Thyroid gland (tissue), 4 donors: Measurements from ENCODE around the gene TAX1BP3. TPM values are rescaled to one million over a fixed set of nuclear protein-coding genes. Genes with fewer than 3 reads are reported as not detected.

Experiments
- DNase-seq, 2 donors: peaks; one replicate each; pipeline ENCODE4 v3.0.0-alpha.2; 2019
- H3K27ac ChIP-seq, 3 donors: fragments of 200-600 bp; sonication (generic); 1 replicate in 2 of 3; 2 replicates in 1 of 3; pipeline ENCODE4 v1.5.1; 2016 to 2019; ENCODE audit warnings: mild to moderate bottlenecking in 1 of 3, moderate library complexity in 1 of 3
- H3K27me3 ChIP-seq: fragments of 200-600 bp; sonication (generic); one replicate; pipeline ENCODE4 v1.5.1; 2019
- H3K36me3 ChIP-seq, 2 donors: fragments of 200-600 bp; sonication (generic); one replicate each; pipeline ENCODE4 v1.5.1; 2016 to 2019
- H3K4me1 ChIP-seq, 2 donors: fragments of 200-600 bp; sonication (generic); one replicate each; pipeline ENCODE4 v1.5.1; 2017 to 2019
- H3K4me3 ChIP-seq, 3 donors: fragments of 200-600 bp; sonication (generic); replicated peaks in 1 of 3; 1 replicate in 2 of 3; 2 replicates in 1 of 3; pipeline ENCODE4 v1.5.1; 2016; ENCODE audit warnings: mild to moderate bottlenecking in 1 of 3
- H3K9me3 ChIP-seq: fragments of 200-600 bp; sonication (generic); one replicate; pipeline ENCODE4 v1.5.1; 2017
- POLR2A ChIP-seq, 2 donors: fragments of 450-650 bp; IDR thresholded peaks; one replicate each; pipeline ENCODE4 v1.6.1; 2017; ENCODE audit warnings: antibody characterized with exemption in 2 of 2, mild to moderate bottlenecking in 2 of 2, moderate library complexity in 1 of 2
- WGBS, 2 donors: methylation state at CpG; one replicate each; pipeline ENCODE4 v1.1.5; 2017; 5-methylcytosine and 5-hydroxymethylcytosine counted together
- intact Hi-C: fragments of 100-400 bp; cut with DNase I; formaldehyde crosslinking; loops from one replicate; pipeline ENCODE4 v1.15.1; 2023
- total RNA-seq, 4 donors: library from RNA; depleted of rRNA; stranded (reverse); fragments of >200 nt; gene quantifications; one replicate each; pipeline ENCODE4 v1.2.3, GENCODE V29; 2016
- TF ChIP-seq, protein P1 (sequence below), 6 experiments: fragments of 200-600 bp in 3 of 6; fragments of 450-650 bp in 3 of 6; sonication (generic) in 3 of 6; IDR thresholded peaks; one replicate each; pipeline ENCODE4 v1.5.1; 2016 to 2019; ENCODE audit warnings: antibody characterized with exemption in 6 of 6, mild to moderate bottlenecking in 2 of 6, inconsistent platforms in 1 of 6, moderate library complexity in 1 of 6

The TAX1BP3 gene
- total RNA-seq, 4 donors from 2014 or later, result 62.9 to 151 (median 120) TPM

DNA sequence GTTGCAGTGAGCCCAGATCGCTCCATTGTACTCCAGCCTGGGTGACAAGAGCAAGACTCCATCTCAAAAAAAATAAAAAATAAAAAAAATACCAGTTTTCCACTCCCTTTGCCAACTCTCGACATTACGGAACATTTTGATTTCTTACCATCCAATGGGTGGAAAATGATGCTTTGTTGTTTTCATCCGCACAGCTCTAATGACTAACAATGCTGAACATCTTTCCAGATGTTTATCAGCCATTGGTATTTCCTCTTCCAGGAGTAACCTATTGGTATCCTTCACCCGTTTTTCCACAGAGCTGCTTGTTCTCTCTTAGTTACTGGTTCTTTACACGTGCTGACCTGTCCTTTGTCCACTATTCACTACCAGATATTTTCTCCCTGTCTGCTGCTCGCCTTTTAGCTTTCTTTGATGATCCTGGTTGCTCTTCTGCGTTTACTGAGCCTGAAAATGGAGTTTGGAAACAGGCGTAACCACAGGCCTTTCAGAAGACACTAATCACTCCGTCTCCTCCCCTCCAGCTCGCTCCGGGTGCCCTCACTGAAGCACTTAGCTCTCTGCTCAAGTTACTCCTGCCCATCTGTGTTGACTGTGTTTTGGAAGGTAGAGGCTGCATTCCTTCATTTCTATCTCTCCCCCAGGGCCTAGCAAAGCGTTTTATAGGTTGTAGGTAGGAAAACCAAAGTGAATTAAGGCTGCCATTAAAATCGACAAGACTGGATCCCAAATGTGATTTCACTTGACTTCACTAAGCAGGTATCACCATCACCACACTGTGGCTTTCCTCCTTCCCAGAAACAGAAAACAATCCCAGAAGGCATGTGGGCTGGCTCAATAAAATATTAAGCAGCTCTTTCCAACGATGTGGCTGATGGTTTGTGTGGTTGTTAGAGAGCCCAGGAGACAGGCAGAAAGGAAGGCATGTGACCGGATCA, 41.3 kb downstream of the TAX1BP3 start:
- Histone ChIP-seq H3K36me3 (peaks cover 26 to 32% of the 10 kb centered on the region in 2 donors), H3K27ac (no peak overlapping the region), H3K9me3 (no peaks in the 10 kb centered on the region), H3K4me1 (no peaks in the 10 kb centered on the region), H3K27me3 (no peaks in the 10 kb centered on the region), H3K4me3 (no peak overlapping the region)
- TF ChIP-seq POLR2A (IDR thresholded peaks at IDR 0.05), result no peak
- TF ChIP-seq, protein P1, sequence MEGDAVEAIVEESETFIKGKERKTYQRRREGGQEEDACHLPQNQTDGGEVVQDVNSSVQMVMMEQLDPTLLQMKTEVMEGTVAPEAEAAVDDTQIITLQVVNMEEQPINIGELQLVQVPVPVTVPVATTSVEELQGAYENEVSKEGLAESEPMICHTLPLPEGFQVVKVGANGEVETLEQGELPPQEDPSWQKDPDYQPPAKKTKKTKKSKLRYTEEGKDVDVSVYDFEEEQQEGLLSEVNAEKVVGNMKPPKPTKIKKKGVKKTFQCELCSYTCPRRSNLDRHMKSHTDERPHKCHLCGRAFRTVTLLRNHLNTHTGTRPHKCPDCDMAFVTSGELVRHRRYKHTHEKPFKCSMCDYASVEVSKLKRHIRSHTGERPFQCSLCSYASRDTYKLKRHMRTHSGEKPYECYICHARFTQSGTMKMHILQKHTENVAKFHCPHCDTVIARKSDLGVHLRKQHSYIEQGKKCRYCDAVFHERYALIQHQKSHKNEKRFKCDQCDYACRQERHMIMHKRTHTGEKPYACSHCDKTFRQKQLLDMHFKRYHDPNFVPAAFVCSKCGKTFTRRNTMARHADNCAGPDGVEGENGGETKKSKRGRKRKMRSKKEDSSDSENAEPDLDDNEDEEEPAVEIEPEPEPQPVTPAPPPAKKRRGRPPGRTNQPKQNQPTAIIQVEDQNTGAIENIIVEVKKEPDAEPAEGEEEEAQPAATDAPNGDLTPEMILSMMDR (IDR thresholded peaks at IDR 0.05), result no peak
- DNase-seq, result no peak
- intact Hi-C loops, result no loop called here
- 73 to 77% methylated on average over 16 of the region's 16 CpGs for WGBS, 2 donors

DNA sequence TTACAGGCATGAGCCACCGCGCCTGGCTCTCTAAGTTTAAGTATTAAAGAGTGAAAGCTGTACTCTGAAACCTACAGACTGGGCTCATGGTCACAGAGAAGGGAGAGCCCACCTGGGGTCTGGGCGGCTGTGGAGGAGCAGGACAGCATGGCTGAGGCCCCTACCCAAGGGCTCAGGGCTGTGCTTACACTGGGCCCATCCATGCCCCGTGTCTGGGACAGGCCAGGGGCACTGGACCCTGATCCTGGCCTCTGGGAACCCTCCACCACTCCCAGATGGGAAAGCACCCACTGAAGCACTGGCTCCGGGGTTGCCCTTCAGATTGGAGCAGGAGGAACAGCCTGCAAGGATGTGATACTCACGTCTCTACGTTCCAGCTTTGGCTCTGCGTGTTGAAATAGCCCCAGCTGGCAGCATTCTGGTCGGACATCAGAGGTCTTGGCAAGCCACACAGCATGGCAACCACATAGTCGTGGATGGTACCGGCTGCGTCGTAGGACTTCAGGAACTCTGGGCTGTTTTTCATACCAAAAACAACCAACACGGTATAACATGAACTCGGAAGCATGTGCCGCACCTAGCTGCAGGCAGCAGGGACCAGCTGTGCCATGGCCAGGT, 45.3 kb downstream of the TAX1BP3 start:
- no peak for DNase-seq
- no peak overlapping the region for H3K27ac ChIP-seq
- peaks cover 33 to 49% of the 10 kb centered on the region in 2 donors for H3K36me3 ChIP-seq
- TF ChIP-seq POLR2A (IDR thresholded peaks at IDR 0.05), result no peak
- TF ChIP-seq, protein P1 (IDR thresholded peaks at IDR 0.05), result no peak
- H3K4me1 ChIP-seq, result no peaks in the 10 kb centered on the region
- WGBS, 2 donors, result 95 to 98% methylated on average over 6 to 15 of the region's 16 CpGs
- H3K4me3 ChIP-seq, result no peak overlapping the region
- intact Hi-C loops, result no loop called here
- H3K9me3 ChIP-seq, result no peaks in the 10 kb centered on the region
- H3K27me3 ChIP-seq, result no peaks in the 10 kb centered on the region

DNA sequence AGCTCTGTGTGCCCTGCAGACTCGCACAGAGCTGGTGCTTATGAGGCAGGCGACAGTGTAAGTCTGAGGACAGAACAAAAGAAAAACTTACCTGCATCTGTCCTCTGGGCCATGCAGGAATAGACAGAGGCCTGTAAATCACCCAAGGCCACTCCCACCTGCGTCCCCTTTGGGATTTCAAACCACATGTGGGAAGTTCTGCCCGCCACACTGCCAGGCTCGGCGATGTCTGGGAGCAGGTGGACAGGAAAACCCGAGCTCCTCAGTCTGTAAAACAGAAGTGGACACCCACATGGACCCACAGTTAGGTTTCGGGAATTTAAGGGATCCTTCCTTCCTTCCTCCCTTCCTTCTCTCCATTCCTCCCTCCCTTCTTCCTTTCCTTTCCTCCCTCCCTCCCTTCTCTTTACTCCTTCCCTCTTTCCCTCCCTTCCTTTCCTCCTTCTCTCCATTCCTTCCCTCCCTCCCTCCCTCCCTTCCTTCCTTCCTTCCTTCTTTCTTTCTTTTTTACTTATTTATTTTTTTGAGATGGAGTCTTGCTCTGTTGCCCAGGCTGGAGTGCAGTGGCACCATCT, 47.1 kb downstream of the TAX1BP3 start:
- TF ChIP-seq, protein P1 (IDR thresholded peaks at IDR 0.05), result no peak
- TF ChIP-seq POLR2A (IDR thresholded peaks at IDR 0.05), result no peak
- Histone ChIP-seq H3K9me3 (no peaks in the 10 kb centered on the region), H3K27ac (no peak overlapping the region), H3K4me3 (no peak overlapping the region), H3K36me3 (peaks cover 45 to 49% of the 10 kb centered on the region in 2 donors), H3K4me1 (no peaks in the 10 kb centered on the region), H3K27me3 (no peaks in the 10 kb centered on the region)
- DNase-seq, result no peak
- WGBS, 2 donors, result 97% methylated on average over 8 of the region's 8 CpGs
- intact Hi-C loops, result no loop called here

DNA sequence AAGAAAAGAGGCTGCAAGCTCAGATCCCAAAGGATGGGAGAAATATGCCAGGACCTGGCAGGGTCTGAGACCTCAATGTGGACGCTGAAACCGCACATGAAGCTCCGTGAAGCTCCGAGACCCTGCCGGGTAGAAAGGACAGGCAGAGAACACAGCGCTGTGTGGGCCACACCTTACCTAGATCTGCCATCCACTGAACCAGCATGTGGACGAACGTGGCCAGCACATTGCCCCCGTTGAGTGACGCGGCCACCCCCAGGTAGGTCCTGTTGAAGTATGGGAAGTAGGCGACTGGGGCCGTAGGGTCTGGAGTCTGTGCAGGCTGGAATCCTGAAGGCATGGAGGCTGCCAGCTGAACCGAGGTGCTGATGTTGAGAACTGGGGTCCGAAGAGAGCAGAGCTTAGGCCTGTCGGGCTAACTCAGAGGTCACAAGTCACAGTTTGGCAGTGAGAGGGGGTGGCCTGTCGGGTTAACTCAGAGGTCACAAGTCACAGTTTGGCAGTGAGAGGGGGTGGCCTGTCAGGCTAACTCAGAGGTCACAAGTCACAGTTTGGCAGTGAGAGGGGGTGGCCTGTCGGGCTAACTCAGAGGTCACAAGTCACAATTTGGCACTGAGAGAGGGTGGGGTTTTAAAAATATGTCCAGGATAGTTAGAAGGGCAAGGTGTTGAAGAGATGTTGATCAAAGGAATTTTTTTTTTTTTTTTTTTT, 53.1 kb downstream of the TAX1BP3 start:
- intact Hi-C loops, result no loop called here
- no peaks in the 10 kb centered on the region for H3K4me1 ChIP-seq
- WGBS, 2 donors, result 94 to 95% methylated on average over 18 of the region's 18 CpGs
- H3K9me3 ChIP-seq, result no peaks in the 10 kb centered on the region
- H3K27ac ChIP-seq, result no peak overlapping the region
- no peak for DNase-seq
- no peaks in the 10 kb centered on the region for H3K27me3 ChIP-seq
- TF ChIP-seq, protein P1 (IDR thresholded peaks at IDR 0.05), result no peak
- TF ChIP-seq POLR2A (IDR thresholded peaks at IDR 0.05), result no peak
- no peak overlapping the region for H3K4me3 ChIP-seq
- peaks cover 31 to 38% of the 10 kb centered on the region in 2 donors for H3K36me3 ChIP-seq
